SU-DHL-6 (cell line): Measurements from ENCODE around the gene MSANTD1.

Experiments used
- H2AFZ ChIP-seq: fragments of 200-600 bp; sonication (generic); 2 replicates; pipeline ENCODE4 v1.6.1; 2014; ENCODE audit warnings: low read depth, mild to moderate bottlenecking, moderate library complexity, mixed read lengths, antibody characterized with exemption, low read length; ENCODE audit not compliant: severe bottlenecking
- H3F3A ChIP-seq: fragments of 200-600 bp; shearing (Covaris generic); 2 replicates; pipeline ENCODE4 v1.6.0; 2016; ENCODE audit warnings: antibody characterized with exemption, mild to moderate bottlenecking; ENCODE audit not compliant: insufficient read depth
- H3K27ac ChIP-seq: fragments of 200-600 bp; sonication (generic); 2 replicates; pipeline ENCODE4 v1.5.1; 2016; ENCODE audit warnings: low read depth, mild to moderate bottlenecking, low read length, moderate library complexity, mixed read lengths
- H3K27me3 ChIP-seq: fragments of 200-600 bp; sonication (generic), shearing (Covaris generic); 2 replicates; pipeline ENCODE4 v1.6.0; 2014; ENCODE audit warnings: mild to moderate bottlenecking, low read length
- H3K36me3 ChIP-seq: fragments of 200-600 bp; sonication (generic); 2 replicates; pipeline ENCODE4 v1.6.1; 2014; ENCODE audit warnings: mild to moderate bottlenecking, low read length, mixed read lengths
- H3K4me2 ChIP-seq: fragments of 300-600, 200-600 bp; shearing (Covaris generic), sonication (generic); 2 replicates; pipeline ENCODE4 v1.6.0; 2014; ENCODE audit warnings: low read length, low read depth, mild to moderate bottlenecking; ENCODE audit not compliant: poor library complexity, severe bottlenecking
- H3K4me3 ChIP-seq: fragments of 200-600 bp; sonication (generic); 2 replicates; pipeline ENCODE4 v1.5.1; 2014; ENCODE audit warnings: antibody characterized with exemption, low read length, mild to moderate bottlenecking, mixed read lengths; ENCODE audit not compliant: insufficient read depth, poor library complexity, severe bottlenecking
- H3K79me2 ChIP-seq: fragments of 200-600 bp; sonication (generic); 2 replicates; pipeline ENCODE4 v1.6.1; 2014; ENCODE audit warnings: mild to moderate bottlenecking, low read length, moderate library complexity; ENCODE audit not compliant: insufficient read depth
- H3K9ac ChIP-seq: fragments of 200-600 bp; sonication (generic); 2 replicates; pipeline ENCODE4 v1.7.0; 2014; ENCODE audit warnings: mild to moderate bottlenecking, low read length
- H3K9me2 ChIP-seq: fragments of 200-600 bp; sonication (generic); replicated peaks from 2 replicates; pipeline ENCODE4 v1.6.1; 2014; ENCODE audit warnings: low read length; ENCODE audit not compliant: insufficient read depth
- H3K9me3 ChIP-seq: fragments of 200-600 bp; sonication (generic); 2 replicates; pipeline ENCODE4 v1.6.1; 2014; ENCODE audit warnings: low read length, mixed read lengths; ENCODE audit not compliant: insufficient read depth
- H4K20me1 ChIP-seq: fragments of 200-600 bp; sonication (generic); 2 replicates; pipeline ENCODE4 v1.6.1; 2014; ENCODE audit warnings: low read depth, mild to moderate bottlenecking, antibody characterized with exemption, low read length, moderate library complexity, mixed read lengths
- EZH2phosphoT487 ChIP-seq: fragments of 200-600 bp; sonication (generic), shearing (Covaris generic); conservative IDR thresholded peaks from 2 replicates; pipeline ENCODE4 v1.6.1; 2018; ENCODE audit warnings: mild to moderate bottlenecking, antibody characterized with exemption, low read length, moderate library complexity, mixed read lengths
- TF ChIP-seq, protein P1 (sequence below): fragments of 200-600 bp; sonication (generic); IDR thresholded peaks from one replicate; pipeline ENCODE4 v1.5.1; 2017; ENCODE audit warnings: antibody characterized with exemption, mild to moderate bottlenecking, low read length, moderate library complexity; ENCODE audit not compliant: insufficient read depth, poor library complexity, severe bottlenecking

The MSANTD1 gene

DNA sequence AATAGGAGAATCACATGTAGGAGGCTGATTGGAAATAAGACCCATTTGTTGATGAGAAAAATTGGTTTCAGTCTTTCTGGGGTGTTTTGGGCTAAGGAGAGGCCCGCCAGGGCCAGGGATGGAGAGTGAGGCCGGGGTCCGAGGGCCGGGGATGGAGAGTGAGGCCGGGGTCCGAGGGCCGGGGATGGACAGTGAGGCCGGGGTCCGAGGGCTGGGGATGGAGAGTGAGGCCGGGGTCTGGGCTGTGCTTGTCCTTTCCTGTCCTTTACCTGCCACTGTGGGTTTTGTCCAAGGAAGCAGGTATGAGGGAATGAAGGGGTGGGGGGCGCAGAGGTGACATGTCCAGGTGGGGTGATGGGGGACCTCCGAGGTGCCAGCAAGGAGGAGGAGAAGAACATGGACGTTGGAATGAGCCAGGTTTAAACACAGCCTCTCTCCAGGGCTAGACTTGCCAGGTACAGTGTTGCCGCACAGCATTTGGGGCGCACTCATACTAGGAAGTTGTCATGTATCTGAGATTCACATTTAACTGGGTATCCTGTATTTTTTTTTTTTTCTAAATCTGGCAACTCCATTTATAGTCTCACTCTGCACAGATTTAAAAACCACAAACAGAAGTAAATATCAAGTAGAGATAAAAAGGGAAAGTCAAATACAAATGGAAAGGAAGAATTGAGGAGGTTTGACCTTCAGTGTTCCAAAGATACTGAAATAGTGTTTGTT, 52.7 kb downstream of the MSANTD1 start:
- H3K36me3 ChIP-seq, result no peaks in the 10 kb centered on the region
- no peaks in the 10 kb centered on the region for H3K27me3 ChIP-seq
- H3K79me2 ChIP-seq, result no peaks in the 10 kb centered on the region
- no peaks in the 10 kb centered on the region for H3F3A ChIP-seq
- H3K9me3 ChIP-seq, result no peaks in the 10 kb centered on the region
- H3K4me3 ChIP-seq, result no peak overlapping the region
- H3K9ac ChIP-seq, result no peak overlapping the region
- H3K9me2 ChIP-seq, result no peaks in the 10 kb centered on the region
- H3K27ac ChIP-seq, result no peak overlapping the region
- no peaks in the 10 kb centered on the region for H4K20me1 ChIP-seq
- TF ChIP-seq, protein P1, sequence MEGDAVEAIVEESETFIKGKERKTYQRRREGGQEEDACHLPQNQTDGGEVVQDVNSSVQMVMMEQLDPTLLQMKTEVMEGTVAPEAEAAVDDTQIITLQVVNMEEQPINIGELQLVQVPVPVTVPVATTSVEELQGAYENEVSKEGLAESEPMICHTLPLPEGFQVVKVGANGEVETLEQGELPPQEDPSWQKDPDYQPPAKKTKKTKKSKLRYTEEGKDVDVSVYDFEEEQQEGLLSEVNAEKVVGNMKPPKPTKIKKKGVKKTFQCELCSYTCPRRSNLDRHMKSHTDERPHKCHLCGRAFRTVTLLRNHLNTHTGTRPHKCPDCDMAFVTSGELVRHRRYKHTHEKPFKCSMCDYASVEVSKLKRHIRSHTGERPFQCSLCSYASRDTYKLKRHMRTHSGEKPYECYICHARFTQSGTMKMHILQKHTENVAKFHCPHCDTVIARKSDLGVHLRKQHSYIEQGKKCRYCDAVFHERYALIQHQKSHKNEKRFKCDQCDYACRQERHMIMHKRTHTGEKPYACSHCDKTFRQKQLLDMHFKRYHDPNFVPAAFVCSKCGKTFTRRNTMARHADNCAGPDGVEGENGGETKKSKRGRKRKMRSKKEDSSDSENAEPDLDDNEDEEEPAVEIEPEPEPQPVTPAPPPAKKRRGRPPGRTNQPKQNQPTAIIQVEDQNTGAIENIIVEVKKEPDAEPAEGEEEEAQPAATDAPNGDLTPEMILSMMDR, result no peak
- no peak for TF ChIP-seq EZH2phosphoT487
- H3K4me2 ChIP-seq, result no peak overlapping the region
- no peak overlapping the region for H2AFZ ChIP-seq

GRCh38 chr4:3302173-3302785, 53.3 kb downstream of the MSANTD1 start:
- Histone ChIP-seq H3K4me2 (no peak overlapping the region), H3K27ac (no peak overlapping the region), H3K79me2 (no peaks in the 10 kb centered on the region), H3K27me3 (no peaks in the 10 kb centered on the region), H3F3A (no peaks in the 10 kb centered on the region), H3K9me2 (no peaks in the 10 kb centered on the region), H3K9me3 (no peaks in the 10 kb centered on the region), H2AFZ (no peak overlapping the region), H3K4me3 (no peak overlapping the region), H3K9ac (no peak overlapping the region), H4K20me1 (no peaks in the 10 kb centered on the region), H3K36me3 (no peaks in the 10 kb centered on the region)
- TF ChIP-seq, protein P1, result no peak
- no peak for TF ChIP-seq EZH2phosphoT487

- Histone ChIP-seq H4K20me1 (no peaks in the 10 kb centered on the region), H3K27ac (no peak overlapping the region)
Measured at GRCh38 chr4:3302786-3303564, 54.0 kb downstream of the MSANTD1 start.

More at GRCh38 chr4:3302786-3303564, 54.0 kb downstream of the MSANTD1 start:
- Histone ChIP-seq H3K9ac (no peak overlapping the region), H3K9me2 (no peaks in the 10 kb centered on the region), H3K9me3 (no peaks in the 10 kb centered on the region), H3K27me3 (no peaks in the 10 kb centered on the region), H3K4me2 (no peak overlapping the region), H2AFZ (no peak overlapping the region), H3K79me2 (no peaks in the 10 kb centered on the region), H3F3A (no peaks in the 10 kb centered on the region), H3K4me3 (no peak overlapping the region), H3K36me3 (no peaks in the 10 kb centered on the region)
- no peak for TF ChIP-seq EZH2phosphoT487
- TF ChIP-seq, protein P1, result no peak
